ENCODE data around the gene EHMT1.

The EHMT1 gene

DNA sequence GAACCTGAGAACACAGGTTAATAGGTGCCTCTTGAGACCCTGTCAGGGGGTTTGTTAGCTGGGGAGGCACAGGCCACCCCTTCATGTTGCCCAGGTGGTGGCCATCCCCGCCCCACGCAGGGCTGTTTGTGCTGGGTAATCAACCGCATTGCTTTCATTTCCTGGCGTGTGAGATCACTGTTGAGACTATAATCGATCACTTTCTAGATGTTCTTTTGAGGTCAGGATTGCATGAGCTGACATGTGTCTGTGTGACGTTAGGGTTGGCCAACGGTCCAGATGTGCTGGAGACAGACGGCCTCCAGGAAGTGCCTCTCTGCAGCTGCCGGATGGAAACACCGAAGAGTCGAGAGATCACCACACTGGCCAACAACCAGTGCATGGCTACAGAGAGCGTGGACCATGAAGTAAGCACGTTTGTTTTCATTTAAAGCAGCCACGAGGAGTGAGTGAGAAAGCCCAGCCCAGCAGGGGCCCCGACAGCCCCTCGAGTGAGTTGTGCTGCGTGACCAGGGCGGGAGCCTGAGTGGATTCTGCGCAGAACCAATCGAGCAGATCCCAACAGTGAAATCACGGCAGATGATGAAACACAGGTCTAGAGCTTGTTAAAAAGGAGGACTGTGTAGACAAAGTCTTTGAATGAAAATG is 143.7 kb downstream of the EHMT1 start:
- Histone ChIP-seq H3K4me3 (ENCODE audit: insufficient read length, low read depth) (no peak overlapping the region), H3K9me3 (ENCODE audit: insufficient read depth, low read length) (no peaks in the 10 kb centered on the region), H3K4me1 (ENCODE audit: insufficient read depth, insufficient read length) (peaks cover 5% of the 10 kb centered on the region), H3K9ac (ENCODE audit: insufficient read length, low read depth) (no peak overlapping the region), H3K27me3 (ENCODE audit: insufficient read depth, insufficient read length) (no peaks in the 10 kb centered on the region), H3K36me3 (ENCODE audit: insufficient read depth, insufficient read length, low read length) (peaks cover 80% of the 10 kb centered on the region)
- no peak for DNase-seq (ENCODE audit: low read depth, low spot score)
- TF ChIP-seq ZNF274 (IDR thresholded peaks at IDR 0.05; ENCODE audit: low read depth, low read length) (no peak), YY1 (IDR thresholded peaks at IDR 0.05; ENCODE audit: insufficient read depth, insufficient read length) (no peak), SUZ12 (IDR thresholded peaks at IDR 0.05; ENCODE audit: extremely low read depth, insufficient read depth, insufficient read length) (no peak)

DNA sequence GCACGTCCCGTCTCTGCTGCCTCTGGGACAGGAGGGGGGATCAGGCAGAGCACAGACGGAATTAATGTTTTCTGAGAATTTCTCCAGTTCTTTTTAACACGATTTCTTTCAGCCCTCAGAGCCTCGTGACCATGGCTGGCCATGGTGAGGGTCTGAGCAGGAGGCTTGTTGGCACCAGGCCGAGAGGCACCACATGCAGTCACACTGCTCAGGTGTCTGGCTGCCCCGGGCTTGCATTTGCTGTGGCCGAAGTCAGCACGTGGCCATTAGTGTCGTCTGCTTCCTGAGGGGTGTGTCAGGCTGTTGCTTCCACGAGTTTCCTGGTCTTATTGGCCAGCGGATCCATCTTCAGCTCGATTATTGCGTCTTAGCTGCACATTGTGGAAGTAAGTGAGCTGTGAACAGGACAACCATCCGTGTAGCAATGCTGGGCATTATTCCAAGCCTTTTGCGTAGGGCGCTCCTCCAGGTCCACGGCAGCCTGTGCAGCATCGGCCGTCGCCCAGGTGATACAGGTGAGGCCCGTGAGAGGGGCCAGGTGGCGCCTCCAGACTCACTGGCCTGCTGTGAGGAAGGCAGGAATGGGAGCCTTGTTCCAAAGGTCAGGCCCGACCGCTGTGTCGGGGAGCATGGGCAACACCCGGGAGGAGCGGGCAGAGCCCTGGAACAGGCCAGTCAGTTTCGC is 144.6 kb downstream of the EHMT1 start:
- Histone ChIP-seq H3K4me1 (ENCODE audit: insufficient read depth, insufficient read length) (peaks cover 5% of the 10 kb centered on the region), H3K4me3 (ENCODE audit: insufficient read length, low read depth) (no peak overlapping the region), H3K9ac (ENCODE audit: insufficient read length, low read depth) (no peak overlapping the region), H3K9me3 (ENCODE audit: insufficient read depth, low read length) (no peaks in the 10 kb centered on the region), H3K27me3 (ENCODE audit: insufficient read depth, insufficient read length) (no peaks in the 10 kb centered on the region), H3K36me3 (ENCODE audit: insufficient read depth, insufficient read length, low read length) (peaks cover 77% of the 10 kb centered on the region)
- DNase-seq (ENCODE audit: low read depth, low spot score): no peak
- TF ChIP-seq SUZ12 (IDR thresholded peaks at IDR 0.05; ENCODE audit: extremely low read depth, insufficient read depth, insufficient read length) (no peak), ZNF274 (IDR thresholded peaks at IDR 0.05; ENCODE audit: low read depth, low read length) (no peak), YY1 (IDR thresholded peaks at IDR 0.05; ENCODE audit: insufficient read depth, insufficient read length) (no peak)

- H3K4me1 ChIP-seq (ENCODE audit: insufficient read depth, insufficient read length): peaks cover 5% of the 10 kb centered on the region
- H3K9me3 ChIP-seq (ENCODE audit: insufficient read depth, low read length): peaks cover 3% of the 10 kb centered on the region; the same call in 1 of the 2 replicates
- H3K27me3 ChIP-seq (ENCODE audit: insufficient read depth, insufficient read length): no peaks in the 10 kb centered on the region
- DNase-seq (ENCODE audit: low read depth, low spot score): no peak
- H3K9ac ChIP-seq (ENCODE audit: insufficient read length, low read depth): no peak overlapping the region
- TF ChIP-seq YY1 (IDR thresholded peaks at IDR 0.05; ENCODE audit: insufficient read depth, insufficient read length): no peak
- no peak for TF ChIP-seq ZNF274 (IDR thresholded peaks at IDR 0.05; ENCODE audit: low read depth, low read length)
- TF ChIP-seq SUZ12 (IDR thresholded peaks at IDR 0.05; ENCODE audit: extremely low read depth, insufficient read depth, insufficient read length): no peak
- no peak overlapping the region for H3K4me3 ChIP-seq (ENCODE audit: insufficient read length, low read depth)
- peaks cover 70% of the 10 kb centered on the region for H3K36me3 ChIP-seq (ENCODE audit: insufficient read depth, insufficient read length, low read length)
Measured at GRCh38 chr9:137764171-137764671, 145.4 kb downstream of the EHMT1 start.

- no peak for DNase-seq (ENCODE audit: low read depth, low spot score)
- Histone ChIP-seq H3K4me3 (ENCODE audit: insufficient read length, low read depth) (no peak overlapping the region), H3K9me3 (ENCODE audit: insufficient read depth, low read length) (peaks cover 11% of the 10 kb centered on the region; the same call in 1 of the 2 replicates), H3K4me1 (ENCODE audit: insufficient read depth, insufficient read length) (no peaks in the 10 kb centered on the region), H3K27me3 (ENCODE audit: insufficient read depth, insufficient read length) (no peaks in the 10 kb centered on the region), H3K9ac (ENCODE audit: insufficient read length, low read depth) (no peak overlapping the region), H3K36me3 (ENCODE audit: insufficient read depth, insufficient read length, low read length) (peaks cover 69% of the 10 kb centered on the region)
- TF ChIP-seq ZNF274 (IDR thresholded peaks at IDR 0.05; ENCODE audit: low read depth, low read length): no peak
- no peak for TF ChIP-seq YY1 (IDR thresholded peaks at IDR 0.05; ENCODE audit: insufficient read depth, insufficient read length)
- TF ChIP-seq SUZ12 (IDR thresholded peaks at IDR 0.05; ENCODE audit: extremely low read depth, insufficient read depth, insufficient read length): no peak
Measured at GRCh38 chr9:137764981-137765380, 146.2 kb downstream of the EHMT1 start.

DNA sequence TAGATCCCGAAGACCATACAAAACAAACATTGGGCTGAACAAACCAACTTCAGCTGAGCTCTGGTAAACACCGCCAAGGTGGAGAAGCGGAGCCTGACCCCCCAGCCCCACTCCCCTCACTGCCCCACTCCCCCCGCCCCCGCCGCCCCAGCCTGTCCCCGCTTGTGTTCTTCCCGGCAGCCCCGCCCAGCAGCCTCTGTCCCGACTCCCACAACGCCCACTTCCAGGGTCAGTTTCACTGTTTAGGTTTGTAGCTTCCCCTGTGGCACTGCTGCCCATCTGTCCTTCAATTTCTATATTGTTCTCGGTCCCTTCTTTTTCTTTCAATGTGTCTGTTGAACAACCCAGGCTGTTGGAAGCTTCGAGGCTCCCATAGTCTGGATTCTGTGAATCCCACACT is 146.7 kb downstream of the EHMT1 start:
- no peak for DNase-seq (ENCODE audit: low read depth, low spot score)
- no peaks in the 10 kb centered on the region for H3K27me3 ChIP-seq (ENCODE audit: insufficient read depth, insufficient read length)
- no peak overlapping the region for H3K4me3 ChIP-seq (ENCODE audit: insufficient read length, low read depth)
- H3K4me1 ChIP-seq (ENCODE audit: insufficient read depth, insufficient read length): no peaks in the 10 kb centered on the region
- H3K9ac ChIP-seq (ENCODE audit: insufficient read length, low read depth): no peak overlapping the region
- H3K36me3 ChIP-seq (ENCODE audit: insufficient read depth, insufficient read length, low read length): peaks cover 73% of the 10 kb centered on the region
- peaks cover 12% of the 10 kb centered on the region; the same call in 1 of the 2 replicates for H3K9me3 ChIP-seq (ENCODE audit: insufficient read depth, low read length)
- TF ChIP-seq YY1 (IDR thresholded peaks at IDR 0.05; ENCODE audit: insufficient read depth, insufficient read length) (no peak), SUZ12 (IDR thresholded peaks at IDR 0.05; ENCODE audit: extremely low read depth, insufficient read depth, insufficient read length) (no peak), ZNF274 (IDR thresholded peaks at IDR 0.05; ENCODE audit: low read depth, low read length) (no peak)

GRCh38 chr9:137771580-137771979 is 152.8 kb downstream of the EHMT1 start:
- Histone ChIP-seq H3K27me3 (ENCODE audit: insufficient read depth, insufficient read length) (no peaks in the 10 kb centered on the region), H3K4me3 (ENCODE audit: insufficient read length, low read depth) (no peak overlapping the region), H3K9me3 (ENCODE audit: insufficient read depth, low read length) (peaks cover 12% of the 10 kb centered on the region; the same call in 1 of the 2 replicates), H3K9ac (ENCODE audit: insufficient read length, low read depth) (no peak overlapping the region), H3K36me3 (ENCODE audit: insufficient read depth, insufficient read length, low read length) (peaks cover 73% of the 10 kb centered on the region), H3K4me1 (ENCODE audit: insufficient read depth, insufficient read length) (peaks cover under 1% of the 10 kb centered on the region)
- no peak for DNase-seq (ENCODE audit: low read depth, low spot score)
- TF ChIP-seq SUZ12 (IDR thresholded peaks at IDR 0.05; ENCODE audit: extremely low read depth, insufficient read depth, insufficient read length): no peak
- no peak for TF ChIP-seq YY1 (IDR thresholded peaks at IDR 0.05; ENCODE audit: insufficient read depth, insufficient read length)
- no peak for TF ChIP-seq ZNF274 (IDR thresholded peaks at IDR 0.05; ENCODE audit: low read depth, low read length)

- Histone ChIP-seq H3K9me3 (ENCODE audit: insufficient read depth, low read length) (peaks cover 12% of the 10 kb centered on the region; the same call in 1 of the 2 replicates), H3K4me3 (ENCODE audit: insufficient read length, low read depth) (no peak overlapping the region), H3K36me3 (ENCODE audit: insufficient read depth, insufficient read length, low read length) (peaks cover 73% of the 10 kb centered on the region), H3K27me3 (ENCODE audit: insufficient read depth, insufficient read length) (no peaks in the 10 kb centered on the region), H3K9ac (ENCODE audit: insufficient read length, low read depth) (no peak overlapping the region), H3K4me1 (ENCODE audit: insufficient read depth, insufficient read length) (peaks cover 2% of the 10 kb centered on the region)
- TF ChIP-seq ZNF274 (IDR thresholded peaks at IDR 0.05; ENCODE audit: low read depth, low read length) (no peak), YY1 (IDR thresholded peaks at IDR 0.05; ENCODE audit: insufficient read depth, insufficient read length) (no peak)
- no peak for DNase-seq (ENCODE audit: low read depth, low spot score)
Measured at GRCh38 chr9:137772281-137772873, 153.6 kb downstream of the EHMT1 start.

All from NT2/D1 (cell line).